T-cell (primary cell): Measurements from ENCODE around the gene APOBEC2. TPM values are rescaled to one million over a fixed set of nuclear protein-coding genes. Genes with fewer than 3 reads are reported as not detected.

Experiments used
- ATAC-seq, 4 experiments: fragments of 200-7000 bp in 3 of 4; fragments of 150-1000 bp in 1 of 4; cut with Tn5 transposase; replicated peaks in 1 of 4; 1 replicate in 3 of 4; 2 replicates in 1 of 4; pipeline ENCODE4 v1.10.0; 2021; ENCODE audit warnings: moderate library complexity in 3 of 4, mild to moderate bottlenecking in 2 of 4, moderate number of reproducible peaks in 1 of 4
- CTCF ChIA-PET, 2 donors: fragments of 300-600 bp; sonication (Branson Sonifier 250); formaldehyde crosslinking; loops; one replicate each; lab custom pipeline; 2022; ENCODE audit warnings: antibody characterized with exemption in 2 of 2; lab: Charles Lee
- POLR2A ChIA-PET, 2 donors: fragments of 300-600 bp; sonication (Branson Sonifier 250); formaldehyde crosslinking; loops; one replicate each; lab custom pipeline; 2022; ENCODE audit warnings: antibody characterized with exemption in 2 of 2; lab: Charles Lee
- DNase-seq, 35 experiments: peaks; one replicate each; pipeline versions ENCODE4 v3.0.0 to v3.0.0-alpha.2; 2013 to 2023
- H3K27ac ChIP-seq: one replicate; pipeline ENCODE4 v1.5.1; 2013; ENCODE audit warnings: low read length
- H3K27me3 ChIP-seq, 2 experiments: replicated peaks in 1 of 2; 1 replicate in 1 of 2; 2 replicates in 1 of 2; pipeline versions ENCODE4 v1.6.1 to v1.7.0; 2013; ENCODE audit warnings: low read length in 1 of 2, mixed read lengths in 1 of 2; ENCODE audit not compliant: control insufficient read depth in 2 of 2, insufficient read depth in 2 of 2; ENCODE audit errors: extremely low read depth in 1 of 2
- H3K36me3 ChIP-seq, 2 donors: 1 replicate in 1 of 2; 2 replicates in 1 of 2; pipeline versions ENCODE4 v1.6.1 to v1.7.0; 2013; ENCODE audit warnings: low read length in 1 of 2; ENCODE audit not compliant: control insufficient read depth in 2 of 2, insufficient read depth in 1 of 2; ENCODE audit errors: extremely low read depth in 1 of 2
- H3K4me1 ChIP-seq, 2 experiments: 1 replicate in 1 of 2; 2 replicates in 1 of 2; pipeline versions ENCODE4 v1.6.1 to v1.7.0; 2013; ENCODE audit warnings: low read length in 2 of 2, mixed read lengths in 1 of 2; ENCODE audit not compliant: insufficient read depth in 2 of 2, control insufficient read depth in 1 of 2; ENCODE audit errors: extremely low read depth in 1 of 2
- H3K4me3 ChIP-seq, 2 donors: 1 replicate in 1 of 2; 2 replicates in 1 of 2; pipeline versions ENCODE4 v1.5.1 to v1.7.0; 2013; ENCODE audit warnings: mild to moderate bottlenecking in 2 of 2, low read length in 1 of 2, moderate library complexity in 1 of 2; ENCODE audit not compliant: control insufficient read depth in 1 of 2; ENCODE audit errors: extremely low read depth in 1 of 2
- H3K9me3 ChIP-seq: 2 replicates; pipeline ENCODE4 v1.7.0; 2013
- H3K27ac Mint-ChIP-seq, 2 donors: one replicate each; pipeline ENCODE4 v1.8.0; 2020 to 2021; ENCODE audit warnings: mild to moderate bottlenecking in 2 of 2, mixed read lengths in 2 of 2
- H3K27me3 Mint-ChIP-seq, 2 donors: one replicate each; pipeline ENCODE4 v1.8.0; 2021 to 2022; ENCODE audit warnings: mixed read lengths in 2 of 2
- H3K36me3 Mint-ChIP-seq: one replicate; pipeline ENCODE4 v1.8.0; 2021; ENCODE audit warnings: mixed read lengths
- H3K4me1 Mint-ChIP-seq, 3 donors: one replicate each; pipeline ENCODE4 v1.8.0; 2020 to 2022; ENCODE audit warnings: mixed read lengths in 3 of 3, mild to moderate bottlenecking in 1 of 3
- H3K4me3 Mint-ChIP-seq, 3 donors: one replicate each; pipeline ENCODE4 v1.8.0; 2020 to 2022; ENCODE audit warnings: mild to moderate bottlenecking in 3 of 3, mixed read lengths in 3 of 3, moderate library complexity in 3 of 3
- H3K9me3 Mint-ChIP-seq, 3 donors: one replicate each; pipeline ENCODE4 v1.8.0; 2020 to 2022; ENCODE audit warnings: mixed read lengths in 3 of 3
- WGBS: methylation state at CpG from one replicate; pipeline ENCODE4 v1.1.5; 2013; ENCODE audit warnings: missing lambda C conversion rate; ENCODE audit not compliant: insufficient coverage; 5-methylcytosine and 5-hydroxymethylcytosine counted together
- total RNA-seq, 35 experiments: library from RNA in 6 of 35; stranded (reverse) in 6 of 35; fragments of 120-200 nt in 1 of 35; gene quantifications; one replicate each; pipeline versions ENCODE4 v1.2.1 to v1.2.4 and lab custom pipeline; 2013 to 2026

The APOBEC2 gene
- total RNA-seq, 5 donors from 2014 or later (not counting 1 experiment from before 2014, with no cell fraction given): not detected

- Histone ChIP-seq H3K36me3 (peaks cover 0 to 34% of the 10 kb centered on the region in 2 donors), H3K4me1 (peaks cover 24 to 44% of the 10 kb centered on the region in 2 experiments), H3K27ac (peak overlapping the region; percentile 32), H3K27me3 (no peaks in the 10 kb centered on the region), H3K4me3 (no peak overlapping the region), H3K9me3 (no peaks in the 10 kb centered on the region)
- ChIA-PET POLR2A (no interaction called here), CTCF (no interaction called here)
- Mint-ChIP-seq H3K4me3 (no peak overlapping the region), H3K27me3 (no peaks in the 10 kb centered on the region), H3K27ac (peak overlapping the region; percentile 91 to 93), H3K9me3 (no peaks in the 10 kb centered on the region), H3K4me1 (peaks cover 80 to 88% (median 87%) of the 10 kb centered on the region in 3 donors), H3K36me3 (peaks cover 35% of the 10 kb centered on the region)
- no peak for ATAC-seq
- 100% methylated on average over 1 of the region's 1 CpG for WGBS
- DNase-seq: no peak
Observed at GRCh38 chr6:41079080-41079479, 26.1 kb downstream of the APOBEC2 start.

- peaks cover 4 to 47% of the 10 kb centered on the region in 2 donors for H3K36me3 ChIP-seq
- peak overlapping the region; percentile 91 to 93 for H3K27ac Mint-ChIP-seq
Observed at GRCh38 chr6:41080621-41081020, 27.6 kb downstream of the APOBEC2 start.

GRCh38 chr6:41083072-41083471 is 30.1 kb downstream of the APOBEC2 start:
- Mint-ChIP-seq H3K27ac (no peak overlapping the region), H3K4me1 (peaks cover 55 to 59% (median 59%) of the 10 kb centered on the region in 3 donors), H3K36me3 (peaks cover 56% of the 10 kb centered on the region), H3K4me3 (peak overlapping the region in 1 of 3 donors; percentile 14), H3K9me3 (no peaks in the 10 kb centered on the region), H3K27me3 (no peaks in the 10 kb centered on the region)
- DNase-seq (no peak), ATAC-seq (no peak)
- POLR2A ChIA-PET: no interaction called here
- no peak overlapping the region for H3K27ac ChIP-seq
- no peaks in the 10 kb centered on the region for H3K27me3 ChIP-seq
- peaks cover 12 to 25% of the 10 kb centered on the region in 2 experiments for H3K4me1 ChIP-seq
- no peak overlapping the region for H3K4me3 ChIP-seq
- CTCF ChIA-PET: no interaction called here
- H3K36me3 ChIP-seq: peaks cover 4 to 67% of the 10 kb centered on the region in 2 donors
- H3K9me3 ChIP-seq: no peaks in the 10 kb centered on the region

More at GRCh38 chr6:41080621-41081020, 27.6 kb downstream of the APOBEC2 start:
- H3K9me3 ChIP-seq: no peaks in the 10 kb centered on the region
- ChIA-PET POLR2A (interaction anchor here (0.6 to 1.5 kb wide), 2 partner anchors 9 to 53 kb away, joined by 3 read pairs; no protein-coding TSS in a partner anchor), CTCF (no interaction called here)
- peaks cover 68 to 79% (median 76%) of the 10 kb centered on the region in 3 donors for H3K4me1 Mint-ChIP-seq
- peak overlapping the region; percentile 33 to 54 for H3K4me3 ChIP-seq
- peaks cover 16 to 31% of the 10 kb centered on the region in 2 experiments for H3K4me1 ChIP-seq
- no peaks in the 10 kb centered on the region for H3K27me3 ChIP-seq
- no CpG with 5 or more reads among the region's 2 CpGs for WGBS
- H3K36me3 Mint-ChIP-seq: peaks cover 44% of the 10 kb centered on the region
- H3K27me3 Mint-ChIP-seq: no peaks in the 10 kb centered on the region
- no peaks in the 10 kb centered on the region for H3K9me3 Mint-ChIP-seq
- peak overlapping the region; percentile 46 to 67 (median 64) for H3K4me3 Mint-ChIP-seq
- peak overlapping the region; percentile 80 for H3K27ac ChIP-seq
- ATAC-seq (peak; percentile 79 to 97 (median 92)), DNase-seq (peak in 13 of 35 experiments; percentile 6 to 56 (median 14))

- no peaks in the 10 kb centered on the region for H3K9me3 ChIP-seq
- H3K4me3 ChIP-seq: no peak overlapping the region
- no peak for DNase-seq
- CTCF ChIA-PET: no interaction called here
- POLR2A ChIA-PET: no interaction called here
- peaks cover 58% of the 10 kb centered on the region for H3K36me3 Mint-ChIP-seq
- H3K27me3 Mint-ChIP-seq: no peaks in the 10 kb centered on the region
- peaks cover 34 to 45% (median 42%) of the 10 kb centered on the region in 3 donors for H3K4me1 Mint-ChIP-seq
- H3K36me3 ChIP-seq: peaks cover 4 to 72% of the 10 kb centered on the region in 2 donors
- H3K27ac ChIP-seq: no peak overlapping the region
- H3K9me3 Mint-ChIP-seq: no peaks in the 10 kb centered on the region
- H3K4me1 ChIP-seq: peaks cover 7 to 12% of the 10 kb centered on the region in 2 experiments
- no peaks in the 10 kb centered on the region for H3K27me3 ChIP-seq
- ATAC-seq: no peak
- H3K27ac Mint-ChIP-seq: no peak overlapping the region
- no peak overlapping the region for H3K4me3 Mint-ChIP-seq
Observed at GRCh38 chr6:41085182-41085581, 32.2 kb downstream of the APOBEC2 start.

GRCh38 chr6:41088451-41088850 is 35.4 kb downstream of the APOBEC2 start:
- H3K27me3 Mint-ChIP-seq: no peaks in the 10 kb centered on the region
- H3K27me3 ChIP-seq: no peaks in the 10 kb centered on the region
- POLR2A ChIA-PET: interaction anchor here in 1 of 2 donors (0.6 kb wide), 1 partner anchor 19 kb away, joined by 3 read pairs; no protein-coding TSS in a partner anchor
- no peak overlapping the region for H3K27ac Mint-ChIP-seq
- H3K4me3 Mint-ChIP-seq: no peak overlapping the region
- peaks cover 10 to 13% (median 12%) of the 10 kb centered on the region in 3 donors for H3K4me1 Mint-ChIP-seq
- CTCF ChIA-PET: interaction anchor here in 1 of 2 donors (0.6 kb wide), 1 partner anchor 689 kb away, joined by 4 read pairs; no protein-coding TSS in a partner anchor
- H3K27ac ChIP-seq: no peak overlapping the region
- H3K9me3 ChIP-seq: no peaks in the 10 kb centered on the region
- peaks cover 61% of the 10 kb centered on the region for H3K36me3 Mint-ChIP-seq
- H3K36me3 ChIP-seq: peaks cover 8 to 87% of the 10 kb centered on the region in 2 donors
- WGBS: no CpG with 5 or more reads among the region's 4 CpGs
- H3K4me3 ChIP-seq: no peak overlapping the region
- H3K4me1 ChIP-seq: no peaks in the 10 kb centered on the region
- ATAC-seq (no peak), DNase-seq (no peak)
- H3K9me3 Mint-ChIP-seq: no peaks in the 10 kb centered on the region

GRCh38 chr6:41090841-41091761 is 38.1 kb downstream of the APOBEC2 start:
- Mint-ChIP-seq H3K9me3 (no peaks in the 10 kb centered on the region), H3K4me1 (peaks cover 4 to 7% (median 5%) of the 10 kb centered on the region in 3 donors), H3K4me3 (no peak overlapping the region), H3K27ac (no peak overlapping the region), H3K36me3 (peaks cover 62% of the 10 kb centered on the region), H3K27me3 (no peaks in the 10 kb centered on the region)
- Histone ChIP-seq H3K4me1 (no peaks in the 10 kb centered on the region), H3K9me3 (no peaks in the 10 kb centered on the region), H3K27ac (no peak overlapping the region), H3K27me3 (no peaks in the 10 kb centered on the region), H3K4me3 (no peak overlapping the region), H3K36me3 (peaks cover 4 to 90% of the 10 kb centered on the region in 2 donors)
- POLR2A ChIA-PET: no interaction called here
- ATAC-seq (no peak), DNase-seq (no peak)
- WGBS: no CpG with 5 or more reads among the region's 1 CpG
- CTCF ChIA-PET: interaction anchor here (1.3 to 1.7 kb wide), 2 partner anchors 91 kb away, joined by 4 to 5 read pairs; no protein-coding TSS in a partner anchor
